Measurements from ENCODE around the gene CCDC112.

- TF ChIP-seq CTCF (IDR thresholded peaks at IDR 0.05) = no peak
- TF ChIP-seq POLR2A (IDR thresholded peaks at IDR 0.05) = no peak
These were observed 12.4 kb upstream of the CCDC112 start for GRCh38 chr5:115308815-115309214.
